ENCODE measurements around the gene CFAP299.

- TF ChIP-seq CTCF (conservative IDR thresholded peaks at IDR 0.05; ENCODE audit: low read length) (no peak), EZH2phosphoT487 (IDR thresholded peaks at IDR 0.05; ENCODE audit: borderline replicate concordance, low read depth, low read length) (no peak)
These were observed 39.7 kb upstream of the CFAP299 start for GRCh38 chr4:80295826-80296225.
